ENCODE data around the gene HSPBP1.
A peak's percentile ranks its signal among the peaks of the same experiment; 100 is the strongest.

HSPBP1 gene

DNA sequence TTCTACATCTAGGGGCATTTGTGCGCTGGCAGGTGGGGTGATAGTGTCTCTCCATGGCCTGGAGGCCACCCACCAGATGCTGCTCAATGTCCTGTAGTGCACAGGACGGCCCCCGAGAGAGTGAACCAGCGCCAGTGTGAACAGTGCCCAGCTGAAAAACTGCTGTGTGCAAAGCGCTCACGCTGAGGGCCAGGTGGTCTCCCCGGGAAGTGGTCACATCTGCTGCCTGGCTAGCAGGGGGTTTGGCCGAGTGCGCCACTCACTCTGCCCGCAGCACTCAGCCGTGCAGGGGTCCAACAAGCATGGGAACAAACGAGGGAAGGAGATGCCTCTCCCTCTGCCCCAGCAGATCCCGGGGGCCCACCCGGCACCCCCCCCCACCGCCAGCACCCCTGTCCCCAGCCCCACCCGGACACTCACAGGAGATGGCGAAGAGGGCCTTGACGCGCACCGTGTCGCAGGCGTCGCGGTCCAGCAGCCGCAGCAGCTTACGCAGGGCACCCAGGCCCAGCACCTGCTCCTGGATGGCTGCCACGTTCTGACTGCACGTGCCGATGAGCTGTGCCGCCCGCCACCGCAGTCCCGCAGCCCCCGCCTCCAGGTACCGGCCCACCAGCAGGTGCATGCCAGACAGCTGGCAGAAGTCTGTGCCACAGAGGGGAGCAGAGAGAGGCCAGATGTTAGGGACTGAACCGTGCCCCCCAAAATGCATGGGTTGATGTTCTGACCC, 5.8 kb downstream of the HSPBP1 start:
- DNase-seq: no peak

DNA sequence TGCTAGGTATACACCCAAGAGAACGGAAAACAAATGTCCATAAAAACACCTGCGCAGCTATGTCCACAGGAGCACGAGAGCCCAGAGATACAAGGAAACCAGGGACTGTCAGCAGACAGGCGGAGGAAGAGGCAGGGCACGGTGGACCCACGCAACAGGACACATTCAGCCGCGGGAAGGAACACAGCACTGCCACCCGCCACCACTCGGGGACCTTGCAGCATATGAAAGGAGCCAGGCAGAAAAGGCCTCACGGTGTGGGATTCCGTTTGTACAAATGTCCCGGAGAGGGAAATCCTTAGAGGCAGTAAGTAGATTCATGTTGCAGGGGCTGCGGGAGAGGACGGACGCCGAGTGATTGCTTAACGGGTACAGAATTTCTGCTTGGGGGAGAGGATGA, 7.8 kb downstream of the HSPBP1 start:
- no peak for DNase-seq

DNA sequence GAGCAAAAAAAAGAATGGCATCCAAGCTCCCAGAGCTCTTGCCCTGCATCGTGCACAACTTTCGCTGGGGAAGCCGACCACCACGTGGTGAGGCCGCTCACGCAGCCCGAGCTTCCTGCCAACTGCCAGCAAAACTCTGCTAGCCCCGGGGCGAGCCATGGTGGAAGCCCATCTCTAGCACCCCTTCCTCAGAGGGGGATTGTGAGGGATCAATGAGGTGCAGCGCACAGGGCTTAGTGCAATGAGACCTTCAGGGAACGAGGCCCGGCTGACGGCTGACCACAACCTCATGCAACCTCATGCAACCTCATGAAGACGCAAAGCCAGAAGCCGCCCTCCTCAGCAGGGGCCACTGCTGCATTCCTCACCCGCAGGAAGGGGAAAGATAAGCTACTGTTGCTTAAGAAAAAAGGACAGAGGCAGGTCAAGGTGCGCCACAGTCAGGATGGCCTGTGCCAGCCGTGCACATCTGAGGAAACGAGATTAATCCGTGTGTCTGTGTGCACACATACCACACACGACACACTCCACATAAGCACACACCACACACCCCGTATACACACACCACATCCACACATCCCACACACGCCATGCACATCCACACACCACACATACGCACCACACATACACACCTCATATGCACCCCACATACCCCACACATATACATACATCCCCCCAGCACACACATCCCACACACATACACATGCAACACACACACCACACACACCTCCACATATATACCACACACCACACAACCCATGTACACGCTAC, 9.6 kb downstream of the HSPBP1 start:
- DNase-seq: no peak

DNA sequence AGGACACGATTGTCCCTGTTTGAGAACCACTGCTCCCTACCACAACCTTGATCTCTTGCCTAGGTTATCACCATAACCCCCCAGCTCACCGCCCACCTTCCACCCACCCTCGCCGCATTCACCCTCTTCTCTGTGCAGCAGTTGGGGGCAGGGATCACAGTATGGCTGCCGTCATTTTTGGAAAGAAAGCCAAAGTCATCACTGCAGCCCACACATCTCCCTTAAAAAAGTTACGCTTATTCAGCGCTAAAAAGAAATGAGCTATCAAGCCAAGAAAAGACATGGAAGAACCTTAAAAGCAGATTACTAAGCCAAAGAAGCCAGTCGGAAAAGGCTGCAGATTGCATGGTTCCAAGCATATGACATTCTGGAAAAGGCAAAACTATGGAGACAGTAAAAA, 10.6 kb downstream of the HSPBP1 start:
- DNase-seq: no peak

DNA sequence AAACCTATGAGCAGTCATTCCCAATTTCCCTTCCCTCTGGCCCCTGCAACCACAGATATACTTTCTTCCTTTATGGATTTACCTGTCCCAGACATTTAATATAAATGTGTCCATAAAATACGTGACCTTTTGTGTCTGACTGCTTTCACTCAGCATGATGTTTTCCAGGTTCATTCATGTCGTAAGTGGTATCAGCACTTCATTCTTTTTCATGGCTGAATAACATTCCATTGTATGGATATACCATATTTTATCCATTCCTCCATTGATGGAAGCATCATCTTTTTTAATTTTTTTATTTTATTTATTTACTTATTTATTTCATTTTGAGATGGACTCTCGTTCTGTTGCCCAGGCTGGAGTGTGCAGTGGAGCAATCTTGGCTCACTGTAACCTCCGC, 13.1 kb downstream of the HSPBP1 start:
- DNase-seq: no peak

DNA sequence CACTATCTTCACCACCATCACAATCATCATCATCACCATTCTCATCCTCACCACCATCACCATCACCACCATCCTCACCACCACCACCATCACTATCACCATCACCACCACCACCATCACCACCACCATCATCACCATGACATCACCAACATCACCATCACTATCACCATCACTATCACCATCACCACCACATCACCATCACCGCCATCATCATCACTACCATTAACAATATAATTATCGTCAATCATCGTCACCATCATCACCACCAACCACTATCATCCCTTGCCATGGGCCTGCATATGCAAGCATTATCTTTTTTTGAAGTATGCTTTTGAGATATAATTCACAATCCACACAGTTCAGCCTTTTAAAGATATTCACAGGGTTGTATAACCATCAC, 13.5 kb downstream of the HSPBP1 start:
- no peak for DNase-seq

DNA sequence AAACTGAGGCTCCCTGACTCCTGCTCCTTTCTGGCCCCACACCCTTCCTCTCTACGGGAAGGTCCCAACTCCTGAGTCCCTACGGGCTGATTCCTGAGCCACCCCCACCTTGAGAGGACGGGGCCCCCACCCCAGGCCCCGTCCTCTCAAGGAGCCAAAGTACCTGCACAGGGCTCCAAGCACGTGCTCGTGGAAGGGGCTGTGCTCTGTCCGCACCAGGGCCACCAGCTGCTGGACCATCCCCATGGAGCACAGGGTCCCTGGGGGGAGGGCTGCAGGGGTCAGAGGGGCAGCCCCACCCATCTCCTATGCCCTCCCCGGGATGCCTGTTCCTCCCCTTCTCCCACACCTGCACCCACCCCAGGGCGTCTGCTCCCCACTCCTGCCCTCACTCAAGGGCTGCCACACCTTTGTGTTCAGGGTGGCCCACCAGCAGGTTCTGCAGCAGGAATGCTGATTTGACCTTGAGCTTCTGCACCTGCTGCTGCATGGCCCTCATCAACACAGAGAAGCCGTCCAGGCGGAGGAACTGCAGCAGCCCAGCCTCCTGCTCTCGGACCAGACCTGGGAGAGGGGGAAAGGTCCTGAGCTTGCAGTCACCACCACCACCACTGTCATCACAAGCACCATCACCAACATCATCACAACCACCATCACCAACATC, 14.1 kb downstream of the HSPBP1 start:
- no peak for DNase-seq

DNA sequence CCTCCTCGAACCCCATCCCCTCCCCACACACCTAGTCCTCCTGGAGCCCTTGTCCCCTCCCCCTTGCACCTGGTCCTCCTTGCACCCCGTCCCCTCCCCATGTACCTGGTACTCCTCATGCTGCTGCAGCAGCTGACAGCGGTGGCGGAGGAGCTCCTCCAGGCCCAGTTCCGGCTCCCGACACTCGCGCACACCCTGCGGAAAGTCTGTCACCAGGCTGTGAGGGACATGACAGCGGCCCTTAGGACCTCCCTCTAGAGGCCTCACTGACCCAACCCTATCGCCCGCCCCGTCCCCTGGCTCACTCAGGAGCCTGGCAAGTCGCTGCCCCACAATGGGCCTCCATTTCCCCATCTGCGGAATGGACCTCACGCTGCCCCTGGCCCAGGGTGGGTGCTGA, 14.7 kb downstream of the HSPBP1 start:
- DNase-seq: no peak

DNA sequence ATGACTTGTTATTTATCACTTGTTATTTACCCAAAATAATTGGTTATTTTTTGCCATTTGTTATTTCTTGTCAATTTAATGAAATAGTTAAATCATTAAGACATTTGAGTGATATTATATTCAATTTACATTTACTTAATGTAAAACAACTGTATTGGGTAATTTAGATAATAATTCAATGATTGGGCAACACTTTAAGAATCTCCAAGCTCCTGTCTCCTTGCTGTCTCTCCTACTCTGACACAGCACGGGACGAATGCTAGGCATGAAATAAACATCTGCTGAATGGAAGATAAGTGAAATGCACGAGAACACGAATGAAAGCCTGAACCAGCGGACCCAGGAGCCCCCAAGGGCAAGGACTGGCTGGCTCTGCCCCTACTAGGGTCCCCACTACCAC, 15.4 kb downstream of the HSPBP1 start:
- DNase-seq: no peak

DNA sequence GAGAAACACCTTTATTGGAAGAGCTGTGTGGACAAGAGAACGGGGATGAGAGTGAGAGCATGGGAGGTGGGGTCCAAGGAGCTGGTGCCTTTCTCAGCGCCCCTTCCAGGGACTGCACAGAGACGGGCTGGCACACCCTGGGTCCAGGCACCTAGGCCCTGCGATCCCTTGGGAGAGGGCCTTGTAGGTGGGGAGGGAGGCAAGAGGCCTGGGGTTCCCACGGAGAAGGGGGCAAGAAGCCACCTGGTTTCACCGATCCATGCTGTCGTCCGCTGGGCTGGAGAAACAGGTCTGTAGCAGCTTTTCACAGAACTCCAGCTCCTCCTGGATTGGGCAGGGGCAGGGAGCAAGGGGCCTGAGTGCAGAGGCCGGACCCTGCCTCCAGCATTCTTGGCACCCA, 17.6 kb downstream of the HSPBP1 start:
- no peak for DNase-seq

DNA sequence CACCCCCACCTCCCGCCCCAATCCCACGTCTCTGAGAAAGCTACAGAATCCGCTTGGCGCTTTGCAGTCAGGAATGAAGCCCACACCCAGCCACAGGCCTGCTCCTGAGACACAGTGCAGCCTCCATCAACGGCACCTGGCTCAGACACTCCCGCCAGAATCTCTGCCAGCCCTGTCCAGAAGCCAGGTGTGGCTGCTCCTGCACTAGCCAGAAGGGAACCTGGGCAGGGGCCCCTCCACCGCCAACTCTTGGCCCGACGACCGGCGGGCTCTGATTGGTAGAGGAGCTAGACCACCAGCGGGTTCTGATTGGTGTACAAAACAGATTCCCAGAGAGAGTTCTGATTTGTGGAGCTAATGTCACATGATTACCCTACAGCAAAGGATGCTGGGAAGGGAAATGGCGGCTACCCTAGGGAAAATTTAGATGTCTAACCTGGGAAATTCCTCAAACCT, 18.2 kb downstream of the HSPBP1 start:
- DNase-seq: no peak

DNA sequence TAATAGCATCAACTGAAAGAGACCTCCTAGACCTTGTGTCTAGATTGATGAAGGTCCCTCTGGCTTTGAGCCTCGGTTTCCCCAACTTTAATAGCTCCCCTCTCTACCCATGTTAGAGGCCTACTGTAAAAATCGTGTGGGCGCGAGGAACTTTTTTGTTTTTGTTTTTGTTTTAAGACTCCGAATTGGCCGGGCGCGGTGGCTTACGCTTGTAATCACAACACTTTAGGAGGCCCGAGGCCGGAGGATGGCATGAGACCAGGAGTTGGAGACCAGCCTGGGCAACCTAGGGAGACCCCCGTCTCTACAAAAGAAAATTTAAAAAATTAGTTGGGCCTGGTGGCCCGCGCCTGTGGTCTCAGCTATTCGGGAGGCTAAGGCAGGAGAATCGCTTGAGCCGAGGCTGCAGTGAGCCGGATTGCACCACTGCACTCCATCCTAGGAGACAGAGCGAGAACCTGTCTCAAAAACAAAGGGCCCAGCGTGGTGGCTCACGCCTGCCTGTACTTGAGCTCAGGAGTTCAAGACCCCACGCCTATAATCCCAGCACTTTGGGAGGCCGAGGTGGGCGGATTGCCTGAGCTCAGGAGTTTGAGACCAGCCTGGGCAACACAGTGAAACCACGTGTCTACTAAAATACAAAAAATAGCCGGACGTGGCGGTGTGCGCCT, 20.2 kb downstream of the HSPBP1 start:
- no peak for DNase-seq

DNA sequence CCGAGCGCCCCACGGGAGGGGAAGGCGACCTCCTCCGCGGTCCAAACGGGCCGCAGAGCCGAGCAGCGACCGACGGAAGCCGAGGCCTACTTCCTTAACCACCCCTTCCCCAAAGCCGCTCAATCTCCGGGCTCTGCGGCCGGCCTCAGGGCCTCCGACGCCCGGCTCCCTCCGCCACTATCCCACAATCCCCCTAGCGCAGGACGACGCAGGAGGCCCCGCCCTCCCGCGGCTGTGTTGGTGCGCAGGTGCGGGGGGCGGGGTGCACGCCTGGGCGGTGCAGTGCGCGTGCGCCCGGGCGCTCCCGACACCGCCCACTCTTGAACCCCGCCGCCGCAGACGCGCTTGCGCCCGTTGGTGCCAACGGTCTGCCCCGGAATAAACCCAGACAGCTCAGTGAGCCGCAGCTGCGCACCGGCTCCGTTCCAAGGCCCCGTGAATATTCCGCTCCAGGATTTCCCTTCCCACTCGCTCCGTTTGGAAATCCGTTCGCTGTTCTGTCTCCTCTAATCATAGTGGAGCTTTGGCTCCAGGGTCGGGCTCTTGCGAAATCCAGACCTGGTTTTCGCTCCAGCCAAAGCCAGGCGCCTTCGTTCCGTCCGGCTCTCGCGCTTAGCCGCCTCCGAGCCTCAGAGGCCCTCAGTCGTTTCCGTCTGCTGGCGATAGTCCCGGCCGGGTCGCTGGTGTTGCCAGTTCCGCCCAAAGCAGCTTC, 20.9 kb downstream of the HSPBP1 start, which contains the start of gene PPP6R1:
Gene PPP6R1 (minus strand): TSS at position 190 of the 712 bp plus-strand sequence. CDS start 11,914 bp downstream, outside the sequence.
- DNase-seq: peak; percentile 96 to 98

DNA sequence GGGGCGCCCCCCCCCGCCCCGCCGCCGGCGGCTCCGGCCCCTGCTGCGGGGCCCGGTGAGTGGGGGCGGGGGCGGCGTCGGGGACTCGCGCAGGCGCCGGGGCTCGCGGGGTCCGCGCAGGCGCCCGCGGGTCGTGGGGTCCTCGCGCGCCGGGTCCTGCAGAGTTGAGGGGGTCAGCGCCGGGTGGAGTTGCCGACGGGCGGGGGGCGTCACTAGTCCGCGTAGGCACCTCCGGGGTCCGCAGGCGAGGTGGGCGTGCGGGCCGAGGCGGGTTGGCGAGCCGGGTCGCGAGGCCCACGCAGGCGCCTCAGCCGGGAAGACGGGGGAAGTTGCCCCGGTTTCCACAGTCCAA, 21.5 kb downstream of the HSPBP1 start:
- DNase-seq: no peak

DNA sequence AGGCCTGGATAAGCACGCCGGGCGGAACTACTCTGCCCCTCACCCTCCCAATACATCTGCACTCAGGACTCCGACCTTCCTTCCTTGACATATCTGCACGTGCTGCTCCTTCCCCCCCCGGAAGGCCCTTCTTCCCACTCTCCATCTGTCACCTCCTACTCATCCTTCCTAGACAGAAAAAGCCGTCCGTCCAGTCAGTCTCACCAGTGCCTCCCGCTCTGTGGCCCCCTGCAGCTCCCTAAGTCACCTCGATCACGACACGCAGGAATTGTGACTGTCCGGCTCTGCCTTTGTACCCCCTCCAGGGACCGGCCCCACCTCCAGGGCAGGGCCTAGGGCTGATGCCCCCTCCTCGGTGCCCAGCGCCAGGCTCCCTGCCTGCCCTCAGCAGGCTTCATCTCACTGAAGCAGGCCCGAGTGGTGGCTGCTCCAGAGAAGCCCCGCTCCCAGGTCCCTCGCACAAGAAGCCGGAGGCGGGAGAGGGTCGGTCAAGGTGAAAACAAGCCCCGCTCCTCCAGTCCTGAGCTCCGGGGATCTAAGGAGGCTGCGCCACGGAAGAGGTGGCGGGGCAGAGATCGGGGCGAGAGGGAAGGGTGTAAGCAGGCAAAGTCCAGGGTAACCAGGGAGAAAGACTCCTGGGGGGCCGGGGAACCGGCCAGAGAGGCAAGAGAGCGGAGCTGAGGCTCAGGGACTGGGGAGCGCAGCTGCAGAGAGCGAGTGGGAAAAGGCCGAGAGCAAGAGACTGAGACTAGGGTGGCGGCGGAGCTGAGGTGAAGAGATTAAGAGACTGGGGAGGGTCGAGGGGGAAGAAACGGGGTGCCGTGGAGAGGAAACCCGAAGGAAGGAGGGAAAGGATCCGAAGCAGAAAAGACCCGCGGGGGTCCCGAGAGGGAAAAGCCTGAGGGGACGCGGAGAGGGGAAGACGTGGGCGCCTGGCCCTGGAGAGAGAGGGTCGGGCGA, 22.2 kb downstream of the HSPBP1 start:
- DNase-seq: no peak

DNA sequence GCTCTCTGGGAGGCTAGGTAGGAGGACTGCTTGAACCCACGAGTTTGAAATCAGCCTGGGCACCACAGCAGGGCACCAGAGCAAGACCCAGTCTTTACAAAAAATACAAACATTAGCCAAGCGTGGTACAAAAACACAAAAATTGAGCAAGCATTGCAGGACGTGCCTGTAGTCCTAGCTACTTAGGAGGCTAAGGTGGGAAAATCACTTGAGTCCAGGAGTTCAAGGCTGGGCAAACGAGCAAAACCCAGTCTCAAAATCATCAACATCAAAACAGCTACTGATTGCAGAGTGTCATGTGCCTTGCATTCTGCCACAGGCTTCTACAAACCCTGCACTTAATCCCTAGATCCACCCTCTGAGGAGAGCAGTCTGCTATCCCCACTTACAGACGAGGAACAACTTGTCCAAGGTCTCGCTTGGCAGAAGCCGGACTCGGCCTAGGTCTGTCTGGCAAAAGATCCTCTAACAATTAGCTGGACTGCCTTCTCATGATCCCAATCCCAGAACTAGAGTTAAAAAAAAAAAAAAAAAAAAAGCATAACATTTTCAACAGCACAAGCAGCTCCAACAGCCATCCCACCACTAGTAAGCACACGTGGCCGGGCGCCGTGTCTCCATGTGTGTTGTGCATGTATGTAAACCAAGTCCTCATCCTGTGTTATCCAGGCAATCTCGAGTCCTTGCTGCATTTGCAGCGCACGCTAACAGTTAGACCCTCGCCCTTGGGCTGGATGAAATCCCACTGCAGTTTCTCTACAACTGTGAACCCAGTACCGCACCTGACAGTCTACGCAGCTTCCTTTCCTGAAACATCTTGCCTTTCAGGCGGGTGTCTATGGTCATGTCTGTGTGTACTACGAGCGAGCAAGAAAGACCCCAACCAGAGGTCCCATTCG, 23.1 kb downstream of the HSPBP1 start:
- DNase-seq: no peak

DNA sequence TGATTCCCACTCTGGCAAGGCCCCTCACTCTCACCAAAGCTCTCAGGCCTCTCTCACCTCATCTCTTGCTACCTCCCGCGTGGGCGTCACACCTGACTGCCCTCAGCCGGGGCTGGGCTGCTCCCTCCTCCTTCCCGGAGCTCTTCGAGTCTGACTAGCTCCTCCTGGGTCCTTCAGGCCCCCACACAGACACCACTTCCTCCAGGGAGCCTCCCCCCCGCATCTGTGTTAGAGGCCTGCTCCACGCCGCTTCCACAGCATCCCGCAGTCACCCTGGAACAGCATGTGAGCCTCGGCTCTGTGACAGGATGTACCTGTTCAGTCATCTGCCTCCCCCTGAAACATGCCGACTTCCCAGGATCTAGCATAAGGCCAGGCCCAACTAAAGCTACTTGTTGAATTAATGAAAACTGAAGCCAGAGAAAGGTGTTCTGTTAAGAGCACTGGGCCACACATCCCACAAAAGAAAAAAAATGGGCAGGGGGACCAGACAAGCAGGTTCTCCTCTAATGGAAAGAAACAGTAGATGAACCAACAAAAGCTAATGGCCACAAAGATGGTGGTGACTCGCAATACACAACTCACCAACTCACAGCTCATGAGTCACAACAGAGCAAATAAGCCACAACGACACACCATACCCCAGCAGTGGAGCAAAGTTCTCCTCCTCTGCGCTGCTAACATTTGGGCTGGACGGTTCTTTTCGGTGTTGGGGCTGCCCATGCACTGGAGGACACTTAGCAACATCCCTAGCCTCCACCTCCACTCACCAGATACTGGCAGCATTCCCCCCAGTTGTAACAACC, 24.1 kb downstream of the HSPBP1 start:
- DNase-seq: no peak

DNA sequence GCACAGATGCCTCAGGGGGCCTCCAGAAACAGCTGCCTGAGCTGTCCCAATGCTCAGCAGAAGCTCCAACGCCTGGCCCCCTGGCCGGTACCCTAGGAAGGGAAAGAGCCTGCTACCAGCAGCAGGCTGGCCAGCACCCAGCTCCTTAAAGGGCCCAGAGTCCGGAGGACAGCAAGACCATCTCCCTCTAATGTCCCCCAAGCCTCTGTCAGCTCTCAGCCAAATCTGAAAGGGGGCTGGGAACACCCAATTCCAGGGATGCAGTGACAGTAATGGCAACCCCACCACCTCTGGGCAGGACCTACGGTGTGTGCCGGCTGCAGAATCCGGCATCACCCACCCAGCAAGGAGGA, 25.3 kb downstream of the HSPBP1 start:
- DNase-seq: no peak

DNA sequence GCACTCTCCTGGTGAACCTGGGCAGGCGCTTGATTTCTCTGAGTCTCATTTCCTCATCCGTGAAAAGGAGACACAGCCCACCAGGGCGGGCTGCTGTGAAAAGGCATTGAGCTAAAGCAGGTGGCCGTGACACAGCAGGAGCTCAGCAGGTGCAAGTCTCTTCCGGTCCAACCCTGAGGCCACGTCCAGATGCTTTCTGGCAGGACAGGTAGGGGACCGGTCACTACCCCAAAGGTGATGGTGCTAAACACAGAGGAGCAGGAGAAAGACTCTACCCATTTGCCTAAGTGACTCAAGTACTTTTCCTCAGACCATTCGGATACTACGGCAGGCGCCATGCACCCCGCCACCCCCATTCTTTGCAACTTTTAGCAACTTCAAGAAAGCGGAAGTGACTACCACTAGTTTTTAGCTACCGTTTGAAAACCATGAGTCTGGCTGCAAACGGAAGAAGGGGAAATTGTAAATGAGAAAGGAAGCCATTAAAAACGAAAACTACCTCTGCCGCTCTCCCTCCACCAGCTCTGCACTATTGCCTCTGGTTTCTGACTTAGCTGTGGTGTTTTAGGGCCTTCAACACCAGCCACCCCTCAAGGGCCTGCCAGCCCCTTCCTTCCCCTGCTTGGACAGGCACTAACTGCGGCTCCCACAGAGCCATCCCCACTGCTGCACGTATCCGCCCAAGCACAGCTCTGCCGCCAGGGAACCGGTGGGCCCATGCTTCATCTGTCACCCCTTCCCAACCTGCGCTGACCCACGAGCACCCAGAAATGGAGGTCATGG, 25.9 kb downstream of the HSPBP1 start:
- DNase-seq: no peak
